ENCODE data around the gene CFP. TPM values are rescaled to one million over a fixed set of nuclear protein-coding genes. Genes with fewer than 3 reads are reported as not detected.
"Not testable (repeated sequence)": the region's sequence is repeated elsewhere in the genome, so short reads cannot be mapped to it uniquely, and the experiment has no call there.

Gene CFP
- 14.8 and 19.3 TPM in 2 replicates for total RNA-seq

GRCh38 chrX:47629419-47630200 lies at the start of gene CFP:
Gene CFP, minus strand, starts transcription at chrX:47629930. Its CDS starts 86 bp downstream, at chrX:47629844.
- intact Hi-C loops (cut with micrococcal nuclease): no loop called here

GRCh38 chrX:47675959-47676859 lies 46.5 kb upstream of the CFP start:
- intact Hi-C loops (cut with micrococcal nuclease): not testable (repeated sequence)

DNA sequence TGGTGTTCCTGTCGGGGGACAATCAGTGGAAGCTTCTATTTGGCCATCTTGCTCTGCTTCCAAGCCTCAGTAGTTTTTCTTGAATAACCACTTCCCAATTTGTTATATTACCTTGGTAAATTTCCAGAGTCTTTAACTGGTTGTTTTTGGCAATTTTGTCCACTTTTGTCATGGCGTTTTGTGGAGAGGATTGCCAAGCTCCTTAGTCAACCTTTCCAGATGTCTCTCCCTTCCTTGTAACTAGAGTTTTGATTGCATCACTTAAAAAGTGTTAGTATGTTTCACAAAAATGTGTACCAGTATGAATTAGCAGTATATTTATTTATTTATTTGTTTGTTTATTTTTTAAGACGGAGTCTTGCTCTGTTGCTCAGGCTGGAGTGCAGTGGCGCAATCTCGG lies 45.0 kb upstream of the CFP start:
- intact Hi-C loops (cut with micrococcal nuclease): no loop called here

GRCh38 chrX:47665797-47666196 lies 36.1 kb upstream of the CFP start:
- intact Hi-C loops (cut with micrococcal nuclease): not testable (repeated sequence)

DNA sequence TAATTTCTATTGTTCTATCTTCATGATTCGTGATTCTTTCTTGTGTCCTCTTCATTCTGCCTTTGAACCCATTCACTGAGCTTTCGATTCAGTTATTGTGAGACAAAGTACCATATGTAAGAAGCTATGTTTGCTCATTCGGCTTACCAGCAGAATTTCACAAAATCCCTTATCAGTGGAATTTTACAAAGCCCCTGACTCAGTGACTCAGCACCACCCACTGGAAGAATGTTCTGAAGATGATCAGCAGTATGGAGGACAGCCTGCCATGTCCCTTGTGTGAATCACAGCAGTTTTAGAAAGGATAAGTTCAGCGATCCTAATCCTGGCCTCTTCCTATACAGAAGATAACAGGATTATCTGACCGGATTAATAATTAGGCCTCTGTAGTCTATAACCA lies 35.0 kb upstream of the CFP start:
- intact Hi-C loops (cut with micrococcal nuclease): no loop called here

DNA sequence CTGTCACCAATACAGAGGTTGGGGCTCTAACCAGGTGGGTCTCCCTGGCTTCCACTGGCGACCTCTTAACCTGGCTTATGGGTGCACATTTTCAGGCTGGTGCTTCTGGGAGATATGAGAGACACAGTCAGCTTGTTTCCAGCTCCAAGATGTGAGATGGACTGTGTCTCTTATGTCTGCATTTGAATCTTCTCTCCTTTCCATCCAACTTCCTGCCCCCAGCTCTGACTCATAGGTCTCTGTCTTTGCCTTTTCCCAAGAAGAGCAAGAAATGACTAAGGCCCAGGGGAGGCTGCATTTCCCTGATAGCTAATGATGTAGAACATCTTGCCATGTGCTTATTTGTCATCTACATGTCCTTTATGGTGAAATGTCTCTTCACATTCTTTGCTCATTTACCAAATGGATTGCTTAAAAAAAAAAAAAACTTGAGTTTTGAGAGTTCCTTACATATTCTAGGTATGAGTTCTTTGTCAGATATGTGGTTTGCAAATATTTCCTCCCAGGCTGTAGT lies 32.5 kb upstream of the CFP start:
- intact Hi-C loops (cut with micrococcal nuclease): no loop called here

DNA sequence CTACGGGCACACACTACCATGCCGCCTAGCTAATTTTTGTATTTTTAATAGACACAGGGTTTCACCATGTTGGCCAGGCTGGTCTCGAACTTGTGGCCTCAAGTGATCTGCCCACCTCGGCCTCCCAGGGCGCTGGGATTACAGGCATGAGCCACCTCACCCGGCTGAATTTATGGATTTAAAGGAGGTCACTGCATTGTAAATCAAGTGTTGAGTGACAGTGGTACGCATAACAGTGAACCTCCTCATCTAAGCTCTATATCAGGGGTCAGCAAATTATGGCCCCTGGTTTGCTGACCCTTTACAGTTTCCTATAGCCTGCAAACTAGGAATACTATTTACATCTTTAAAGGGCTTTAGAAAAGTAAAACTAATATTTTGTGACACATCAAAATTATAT lies 31.8 kb upstream of the CFP start:
- intact Hi-C loops (cut with micrococcal nuclease): no loop called here

GRCh38 chrX:47659421-47659726 lies 29.6 kb upstream of the CFP start:
- intact Hi-C loops (cut with micrococcal nuclease): loop anchor here (2.0 to 10.0 kb wide), 5 partner anchors 177 to 825 kb away; partner anchors contain the start of genes NDUFB11, RBM10, RP2 and USP11

DNA sequence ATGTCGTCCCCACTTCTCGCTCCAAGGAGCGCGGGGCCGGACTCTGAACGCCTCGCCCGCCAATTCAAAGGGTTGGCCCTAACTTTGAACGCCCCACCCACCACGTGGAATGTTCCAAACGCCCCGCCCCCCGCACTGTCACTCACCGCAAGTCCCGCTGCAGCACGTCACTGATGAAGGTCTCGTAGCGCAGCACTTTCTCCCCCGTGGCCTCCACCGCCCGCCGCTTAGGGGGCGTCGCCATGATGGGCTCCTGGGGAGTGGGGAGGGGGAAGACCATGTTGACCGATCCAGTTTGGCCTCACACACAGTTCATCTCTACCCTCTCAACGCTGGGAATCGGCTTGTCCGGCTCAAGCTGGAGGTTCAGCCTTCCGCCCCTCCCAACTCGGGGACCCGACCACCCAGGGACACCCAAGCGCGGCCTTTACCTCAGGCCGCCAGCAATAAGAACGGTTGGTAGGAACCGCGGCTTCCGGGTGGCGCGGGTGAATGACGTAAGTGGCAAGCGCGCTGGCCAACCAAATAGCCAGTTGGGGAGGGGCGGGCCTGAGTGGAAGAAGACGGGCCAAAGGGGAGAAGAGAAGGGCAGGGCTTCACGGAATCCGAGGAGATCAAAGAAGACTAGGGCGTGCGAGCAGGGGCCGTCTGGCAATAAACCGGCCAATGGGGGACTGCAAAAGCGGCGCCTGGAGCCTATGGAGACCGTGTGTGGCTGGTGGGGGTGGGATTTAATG lies 29.1 kb upstream of the CFP start, which contains the start of gene UXT:
Gene UXT, minus strand, starts transcription at position 497 of the 737 bp plus-strand sequence. Its CDS starts 253 bp downstream, at position 244.
- intact Hi-C loops (cut with micrococcal nuclease): loop anchor here (1.0 to 10.0 kb wide), 8 partner anchors 9 to 824 kb away; partner anchors contain the start of genes ARAF, ELK1, NDUFB11 and RBM10

DNA sequence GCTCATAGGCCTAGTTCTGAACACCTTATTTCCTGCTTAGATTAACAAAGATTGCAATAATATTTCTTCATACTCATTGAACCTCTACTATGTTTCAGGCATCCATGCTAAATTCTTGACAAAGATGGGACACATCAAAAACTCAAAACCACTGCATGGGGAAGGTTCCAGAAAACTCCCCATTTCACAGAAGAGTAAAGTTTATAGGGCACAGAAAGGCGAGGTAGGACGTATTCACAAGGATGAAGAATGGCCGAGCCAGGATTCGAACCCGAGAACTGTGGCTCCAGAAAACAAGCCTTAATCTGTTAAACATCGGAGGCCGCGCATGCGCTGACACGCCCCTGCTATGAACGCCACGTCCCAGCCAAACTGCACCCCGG lies 28.6 kb upstream of the CFP start:
- intact Hi-C loops (cut with micrococcal nuclease): loop anchor here (1.0 to 10.0 kb wide), 8 partner anchors 8 to 823 kb away; partner anchors contain the start of genes ARAF, ELK1, NDUFB11 and RBM10

DNA sequence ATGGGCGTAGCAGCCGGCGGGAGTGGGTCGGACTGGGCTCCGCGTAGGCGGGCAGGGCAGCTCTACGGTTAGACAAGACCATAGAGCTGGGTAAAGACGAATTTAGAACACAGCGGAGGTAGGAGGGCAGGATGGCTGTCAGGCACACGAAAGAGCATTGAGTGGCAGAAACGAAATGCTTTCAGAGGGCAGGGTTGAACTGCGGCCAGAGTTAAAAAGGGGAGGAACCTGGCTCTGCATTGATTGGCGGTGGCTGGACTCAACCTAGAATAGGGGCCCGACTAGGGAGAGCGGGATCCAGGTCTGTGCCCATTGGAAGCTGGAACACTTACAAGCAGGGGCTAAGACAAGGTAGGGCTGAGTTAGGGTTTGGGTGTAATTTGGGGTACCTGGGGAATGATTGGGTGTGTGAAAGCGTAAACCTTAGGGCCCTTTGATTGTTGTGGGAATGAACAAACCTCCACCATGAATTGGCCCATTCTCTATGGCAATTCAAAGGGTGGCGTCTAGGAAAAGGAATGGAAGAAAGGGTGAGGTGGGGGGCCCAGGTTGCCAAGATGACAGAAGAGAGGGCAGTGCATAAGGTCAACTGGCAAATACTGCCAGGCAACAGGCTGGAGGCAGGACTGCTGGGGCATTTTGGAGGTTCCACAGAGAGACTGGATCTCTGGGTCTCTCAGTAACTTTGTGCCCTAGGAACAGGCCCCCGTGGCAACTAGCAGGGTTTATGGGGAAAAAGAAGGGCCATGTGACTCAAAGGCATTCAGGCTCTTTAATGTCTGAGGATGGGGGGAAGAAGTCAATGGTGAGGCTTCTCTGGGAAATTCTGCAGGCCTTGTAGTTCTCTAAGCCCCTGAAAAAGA lies 21.5 kb upstream of the CFP start:
- intact Hi-C loops (cut with micrococcal nuclease): loop anchor here (1.0 to 10.0 kb wide), 7 partner anchors 168 to 1151 kb away; partner anchors contain the start of genes CDK16, HDAC6, RBM10 and RP2

DNA sequence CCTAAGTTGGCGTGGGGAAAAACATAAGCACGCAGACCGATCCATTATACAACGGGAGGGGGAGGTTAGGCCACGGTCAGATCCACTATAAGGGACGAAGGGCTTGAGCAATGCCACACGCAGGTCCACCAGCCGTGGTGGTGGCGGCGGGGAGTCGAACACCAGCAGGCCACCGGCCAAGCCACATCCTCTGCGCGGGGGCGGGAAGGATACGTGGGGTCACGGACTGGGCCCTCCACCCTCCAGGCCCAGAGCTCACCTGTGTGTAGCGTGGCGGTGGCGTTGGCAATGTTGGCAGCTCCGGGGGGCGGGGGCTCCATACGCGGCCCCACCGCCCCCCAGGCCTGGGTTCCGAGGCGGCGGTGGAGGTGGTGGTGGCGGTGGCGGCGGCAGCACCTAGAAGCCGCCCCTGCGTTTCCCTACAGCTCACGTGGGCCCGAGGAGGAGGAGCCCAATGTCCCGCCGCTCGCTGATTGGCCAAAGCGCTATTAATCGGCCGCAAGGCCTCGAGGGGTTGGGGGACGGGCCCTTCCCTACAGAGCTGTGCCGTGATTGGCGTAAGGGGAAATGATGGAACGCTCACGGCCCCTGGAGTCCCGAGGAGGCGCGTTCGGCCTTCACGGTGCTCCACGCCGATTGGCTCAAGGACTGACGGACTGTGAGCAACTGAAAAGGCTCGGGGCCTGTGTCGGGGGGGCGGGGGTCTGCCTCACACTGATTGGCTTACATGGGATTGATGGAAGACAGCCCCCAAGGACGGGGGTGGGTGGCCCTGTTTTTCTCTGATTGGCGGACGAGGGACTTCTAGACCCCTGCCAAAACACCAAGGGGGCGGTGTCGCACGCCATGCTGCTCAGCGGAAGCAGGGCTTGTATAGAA lies 20.7 kb upstream of the CFP start, which contains the start of gene ELK1:
Gene ELK1, minus strand, starts transcription at position 400 of the 879 bp plus-strand sequence. CDS start 9,122 bp downstream, outside the sequence.
- intact Hi-C loops (cut with micrococcal nuclease): loop anchor here (1.0 to 10.0 kb wide), 9 partner anchors 8 to 1152 kb away; partner anchors contain the start of genes ARAF, CDK16, HDAC6 and RBM10

DNA sequence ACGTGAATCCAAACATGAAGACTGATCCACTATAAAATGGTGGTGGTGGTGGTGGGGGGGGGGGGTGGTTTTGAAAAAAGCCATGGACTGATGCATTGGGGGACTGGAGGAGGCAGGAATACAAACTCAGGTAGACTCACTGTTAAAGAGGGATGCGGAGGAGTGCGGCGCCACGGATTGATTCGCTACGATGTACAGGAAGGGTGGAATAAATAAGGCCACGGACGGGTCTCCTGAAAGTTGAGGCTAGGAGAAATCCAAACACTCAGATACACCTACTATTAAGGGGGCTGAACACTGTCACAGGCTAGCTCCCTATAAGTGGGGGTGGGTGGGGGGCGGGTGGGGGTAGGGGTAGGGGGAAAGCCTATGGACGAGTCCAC lies 20.0 kb upstream of the CFP start:
- intact Hi-C loops (cut with micrococcal nuclease): loop anchor here (1.0 to 10.0 kb wide), 9 partner anchors 9 to 1153 kb away; partner anchors contain the start of genes ARAF, CDK16, HDAC6 and RP2

- intact Hi-C loops (cut with micrococcal nuclease): loop anchor here (5.0 kb wide), 1 partner anchor 67 kb away; the partner anchor contains the start of gene TIMP1
Measured at GRCh38 chrX:47649271-47649670, 19.5 kb upstream of the CFP start.

DNA sequence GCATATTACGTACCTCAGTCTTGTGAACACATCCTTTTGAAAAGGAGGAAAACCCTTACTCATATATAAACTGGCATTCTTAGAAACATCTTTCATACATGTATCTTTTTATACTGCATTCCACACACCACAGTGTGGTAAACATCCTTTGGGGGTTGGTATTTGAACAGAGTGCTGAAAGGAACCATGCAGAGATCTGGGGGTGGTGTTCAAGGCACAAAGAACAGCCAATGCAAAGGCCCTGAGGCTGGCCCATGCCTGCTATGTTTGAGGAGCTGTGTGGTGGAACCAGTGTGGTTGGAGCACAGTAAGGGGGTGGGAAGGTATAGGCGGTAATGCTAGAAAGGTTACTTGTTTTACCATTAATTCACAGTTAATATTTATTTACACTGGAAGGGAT lies 18.6 kb upstream of the CFP start:
- intact Hi-C loops (cut with micrococcal nuclease): loop anchor here (5.0 kb wide), 1 partner anchor 66 kb away; the partner anchor contains the start of gene TIMP1

GRCh38 chrX:47646636-47647035 lies 16.9 kb upstream of the CFP start:
- intact Hi-C loops (cut with micrococcal nuclease): loop anchor here (5.0 kb wide), 1 partner anchor 64 kb away; the partner anchor contains the start of gene TIMP1

- intact Hi-C loops (cut with micrococcal nuclease): loop anchor here (5.0 kb wide), 1 partner anchor 63 kb away; the partner anchor contains the start of gene TIMP1
Measured at GRCh38 chrX:47645530-47645929, 15.8 kb upstream of the CFP start.

DNA sequence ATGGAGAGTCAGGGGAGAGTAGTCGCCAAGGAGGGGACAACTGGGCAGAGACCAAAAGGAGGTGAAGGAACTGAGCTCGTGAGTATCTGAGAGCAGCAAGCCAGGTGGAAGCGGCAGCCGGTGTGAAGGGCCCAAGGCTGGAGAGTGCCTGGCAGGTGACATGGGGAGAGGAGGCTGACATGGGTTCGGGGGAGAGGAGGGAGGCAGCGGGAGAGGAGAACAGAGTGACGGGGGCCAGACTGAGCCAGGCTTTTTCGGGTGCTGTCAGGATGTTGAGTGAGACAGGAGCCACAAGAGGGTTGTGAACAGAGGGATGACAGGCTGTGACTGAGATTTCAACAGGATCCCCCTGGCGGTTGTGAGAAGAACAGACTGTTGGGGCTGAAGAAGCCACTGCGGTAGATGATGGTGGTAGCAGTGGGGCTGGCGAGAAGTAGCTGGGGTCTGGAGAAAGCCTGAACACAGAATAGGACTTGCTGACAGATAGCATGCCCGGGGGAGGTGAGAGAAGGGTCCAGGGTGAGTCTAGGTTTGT lies 14.9 kb upstream of the CFP start:
- intact Hi-C loops (cut with micrococcal nuclease): loop anchor here (5.0 kb wide), 1 partner anchor 62 kb away; the partner anchor contains the start of gene TIMP1
